GM15510 (cell line): ENCODE measurements around the gene UNC93B1.

Experiments used
- POLR2A ChIP-seq: IDR thresholded peaks from 3 replicates; pipeline ENCODE4 v1.6.1; 2011; ENCODE audit warnings: borderline replicate concordance; ENCODE audit not compliant: insufficient read length; ENCODE audit errors: extremely low read depth

UNC93B1 gene

GRCh38 chr11:68018730-68019190 is 14.9 kb upstream of the UNC93B1 start:
- no peak for TF ChIP-seq POLR2A

- no peak for TF ChIP-seq POLR2A
Measured at GRCh38 chr11:68017980-68018729, 14.3 kb upstream of the UNC93B1 start.

DNA sequence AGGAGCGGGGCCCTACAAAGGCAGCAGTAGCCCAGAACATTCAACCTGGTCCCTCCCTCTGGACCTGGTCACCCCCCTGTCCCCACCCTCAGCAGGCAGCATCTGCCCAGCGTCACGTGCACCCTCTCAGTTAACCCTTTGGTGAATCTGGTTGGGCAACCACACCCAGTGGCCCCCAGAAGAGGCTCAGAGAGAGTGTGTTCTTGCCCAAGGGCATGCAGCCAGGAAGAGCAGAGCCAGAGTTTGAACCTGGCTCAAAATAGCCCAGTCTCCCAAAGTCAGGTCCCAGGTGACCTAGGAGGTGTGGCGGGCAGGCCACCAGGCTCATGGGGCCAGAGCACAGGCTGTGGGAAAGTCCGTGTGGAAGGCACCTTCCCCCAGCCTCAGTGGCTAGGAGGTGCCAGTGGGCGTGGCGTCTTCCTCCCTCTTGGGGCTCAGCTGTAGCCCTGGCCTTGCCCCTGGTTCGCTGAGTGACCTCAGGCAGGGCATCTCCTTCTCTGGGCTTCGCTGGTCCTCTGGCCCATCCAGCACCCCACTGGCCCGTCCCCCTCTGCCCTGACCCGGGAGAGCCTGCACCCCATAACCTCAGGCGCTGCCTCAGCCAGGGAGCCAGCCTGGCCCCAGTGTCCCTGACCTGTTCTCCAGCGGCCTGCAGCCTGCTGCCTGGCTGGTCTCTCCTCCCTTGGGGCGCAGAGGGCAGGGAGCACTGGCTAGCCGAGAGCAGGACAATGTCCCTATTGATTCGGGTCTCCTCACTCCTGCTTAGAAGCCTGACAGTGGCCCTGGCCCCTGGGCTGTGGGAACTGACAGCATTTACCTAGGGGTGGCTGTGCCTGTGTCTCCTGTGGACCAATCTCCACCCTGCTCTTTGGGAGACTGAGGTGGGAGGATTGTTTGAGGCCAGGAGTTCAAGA is 13.3 kb upstream of the UNC93B1 start:
- no peak for TF ChIP-seq POLR2A

- no peak for TF ChIP-seq POLR2A
Measured at GRCh38 chr11:68016161-68016903, 12.4 kb upstream of the UNC93B1 start.

GRCh38 chr11:68015467-68015866 is 11.6 kb upstream of the UNC93B1 start:
- TF ChIP-seq POLR2A, result no peak

DNA sequence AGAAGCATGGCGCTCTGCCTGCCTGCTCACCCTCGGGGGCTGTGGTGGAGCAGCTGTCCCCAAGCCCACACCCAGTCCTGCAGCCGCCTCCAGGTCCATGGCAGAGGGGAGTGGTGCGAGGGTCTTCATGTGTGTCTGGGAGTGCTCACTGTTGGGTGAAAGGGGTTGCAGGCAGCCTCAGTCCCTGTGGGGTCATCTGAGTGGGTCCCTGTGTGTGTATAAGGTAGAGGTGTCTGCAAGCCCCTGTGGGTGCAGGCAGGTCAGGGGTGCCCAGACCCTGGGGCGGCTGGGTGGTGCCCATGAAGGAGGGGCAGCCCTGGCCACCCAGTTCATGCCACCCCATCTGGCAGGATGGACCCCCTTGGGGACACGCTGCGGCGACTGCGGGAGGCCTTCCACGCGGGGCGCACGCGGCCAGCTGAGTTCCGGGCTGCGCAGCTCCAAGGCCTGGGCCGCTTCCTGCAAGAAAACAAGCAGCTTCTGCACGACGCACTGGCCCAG is 11.1 kb upstream of the UNC93B1 start:
- TF ChIP-seq POLR2A, result no peak

DNA sequence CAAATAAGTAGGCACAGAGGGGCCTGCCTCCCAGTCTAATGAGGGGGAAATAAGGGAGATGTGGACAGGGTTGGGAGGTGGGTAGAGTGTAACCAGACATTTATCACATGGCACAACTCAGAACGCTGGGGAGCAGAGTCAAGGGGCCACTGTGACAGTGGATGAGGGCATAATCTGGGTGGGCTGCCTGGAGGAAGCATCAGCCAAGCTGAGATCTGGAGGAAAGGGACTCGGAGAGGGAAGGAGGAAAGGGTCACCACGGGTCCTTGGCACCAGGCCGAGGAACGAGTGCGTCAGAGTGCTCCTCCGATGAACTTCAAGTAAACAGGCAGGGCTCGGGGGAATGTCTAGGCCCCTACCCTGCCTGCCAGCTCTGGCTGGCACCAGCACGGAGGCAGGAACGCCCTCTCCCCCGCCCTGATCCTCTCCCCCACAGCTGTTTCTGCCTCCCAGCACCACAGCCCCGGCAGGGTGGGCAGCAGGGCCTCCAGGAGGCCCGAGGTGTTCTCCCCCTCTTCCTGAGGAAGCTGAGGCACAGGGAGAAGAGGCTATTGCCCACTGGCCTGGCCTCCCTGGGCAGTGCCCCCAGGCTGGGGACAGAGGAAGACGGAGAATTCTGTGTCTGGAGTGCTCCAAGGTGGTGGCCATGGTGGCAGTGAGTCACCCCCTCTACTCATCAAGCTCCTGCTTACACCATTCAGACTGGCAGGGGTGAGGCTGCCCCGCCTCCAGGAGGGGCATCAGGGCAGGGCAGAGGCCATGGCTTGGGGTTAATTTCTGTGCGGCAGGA is 10.5 kb upstream of the UNC93B1 start:
- no peak for TF ChIP-seq POLR2A

GRCh38 chr11:68013611-68014156 is 9.8 kb upstream of the UNC93B1 start:
- TF ChIP-seq POLR2A, result no peak

GRCh38 chr11:68012843-68013610 is 9.1 kb upstream of the UNC93B1 start:
- no peak for TF ChIP-seq POLR2A

- TF ChIP-seq POLR2A, result no peak
Measured at GRCh38 chr11:68012044-68012842, 8.3 kb upstream of the UNC93B1 start.

DNA sequence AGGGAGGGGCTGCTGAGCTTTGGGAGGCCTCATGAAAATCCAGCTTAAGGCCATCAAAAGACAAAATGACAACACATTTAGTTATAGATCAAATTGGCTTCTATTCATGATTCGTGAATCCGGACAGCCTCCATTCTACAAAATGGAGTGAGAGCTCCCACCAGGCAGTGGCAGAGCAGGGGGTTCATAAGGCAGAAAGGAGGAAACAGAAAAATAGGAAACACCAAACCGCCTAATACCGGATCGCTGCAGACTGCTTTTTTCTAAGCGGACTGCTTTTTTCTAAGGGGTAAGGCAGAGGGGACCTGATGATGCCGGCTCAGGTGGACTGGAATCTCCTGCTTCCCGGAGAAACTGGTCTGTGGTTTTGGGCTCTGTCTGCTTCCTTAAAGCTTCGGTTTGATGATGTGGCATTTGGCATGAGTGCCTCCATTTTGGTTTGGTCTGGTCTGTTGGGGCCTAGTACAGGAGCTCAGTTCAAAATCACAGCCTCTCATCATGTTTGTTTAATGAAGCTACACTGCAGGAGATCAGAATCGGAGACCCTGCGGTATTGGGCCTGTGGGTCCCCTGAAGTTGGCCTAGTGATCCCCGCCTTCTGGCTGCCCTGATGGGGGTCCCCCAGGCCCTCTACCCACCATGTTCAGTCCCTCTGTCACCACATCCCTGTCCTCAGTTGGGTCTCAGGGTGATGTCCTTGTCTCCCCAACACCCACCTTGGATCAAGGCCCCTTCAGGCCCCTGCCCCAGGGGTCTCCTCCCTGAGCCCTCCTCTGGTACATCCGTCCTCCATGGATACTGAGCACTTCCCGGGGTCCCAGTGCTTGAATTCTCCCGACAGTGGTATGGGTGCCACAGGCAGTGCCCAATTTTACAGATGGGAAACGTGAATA is 7.4 kb upstream of the UNC93B1 start:
- no peak for TF ChIP-seq POLR2A
